ENCODE results near the gene EPHB1.

DNA sequence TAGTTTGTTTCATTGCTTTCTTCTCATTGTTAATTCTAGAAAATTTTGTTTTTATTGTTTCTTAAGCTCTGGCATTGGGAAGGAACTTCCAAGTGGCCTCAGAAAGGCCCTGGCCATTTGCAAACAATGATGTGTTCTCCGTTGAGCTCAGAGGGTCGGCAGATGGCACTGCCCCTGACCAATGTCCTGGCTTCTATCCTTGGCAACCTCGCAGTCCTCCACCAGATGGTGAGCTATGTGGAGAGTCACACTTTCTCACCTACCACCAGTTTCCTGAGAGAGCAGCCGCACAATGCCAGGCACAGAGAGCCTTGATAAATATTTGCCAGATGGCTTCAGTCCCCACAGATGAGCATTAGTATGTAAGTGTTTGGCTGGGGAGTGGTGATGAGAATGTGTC, 343.7 kb downstream of the EPHB1 start:
- TF ChIP-seq, protein P1, sequence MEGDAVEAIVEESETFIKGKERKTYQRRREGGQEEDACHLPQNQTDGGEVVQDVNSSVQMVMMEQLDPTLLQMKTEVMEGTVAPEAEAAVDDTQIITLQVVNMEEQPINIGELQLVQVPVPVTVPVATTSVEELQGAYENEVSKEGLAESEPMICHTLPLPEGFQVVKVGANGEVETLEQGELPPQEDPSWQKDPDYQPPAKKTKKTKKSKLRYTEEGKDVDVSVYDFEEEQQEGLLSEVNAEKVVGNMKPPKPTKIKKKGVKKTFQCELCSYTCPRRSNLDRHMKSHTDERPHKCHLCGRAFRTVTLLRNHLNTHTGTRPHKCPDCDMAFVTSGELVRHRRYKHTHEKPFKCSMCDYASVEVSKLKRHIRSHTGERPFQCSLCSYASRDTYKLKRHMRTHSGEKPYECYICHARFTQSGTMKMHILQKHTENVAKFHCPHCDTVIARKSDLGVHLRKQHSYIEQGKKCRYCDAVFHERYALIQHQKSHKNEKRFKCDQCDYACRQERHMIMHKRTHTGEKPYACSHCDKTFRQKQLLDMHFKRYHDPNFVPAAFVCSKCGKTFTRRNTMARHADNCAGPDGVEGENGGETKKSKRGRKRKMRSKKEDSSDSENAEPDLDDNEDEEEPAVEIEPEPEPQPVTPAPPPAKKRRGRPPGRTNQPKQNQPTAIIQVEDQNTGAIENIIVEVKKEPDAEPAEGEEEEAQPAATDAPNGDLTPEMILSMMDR (IDR thresholded peaks at IDR 0.05), result no peak
- TF ChIP-seq POLR2AphosphoS5 (IDR thresholded peaks at IDR 0.05), result no peak
